ENCODE measurements around the gene NAGPA.
A peak's percentile ranks its signal among the peaks of the same experiment; 100 is the strongest.

Gene NAGPA

DNA sequence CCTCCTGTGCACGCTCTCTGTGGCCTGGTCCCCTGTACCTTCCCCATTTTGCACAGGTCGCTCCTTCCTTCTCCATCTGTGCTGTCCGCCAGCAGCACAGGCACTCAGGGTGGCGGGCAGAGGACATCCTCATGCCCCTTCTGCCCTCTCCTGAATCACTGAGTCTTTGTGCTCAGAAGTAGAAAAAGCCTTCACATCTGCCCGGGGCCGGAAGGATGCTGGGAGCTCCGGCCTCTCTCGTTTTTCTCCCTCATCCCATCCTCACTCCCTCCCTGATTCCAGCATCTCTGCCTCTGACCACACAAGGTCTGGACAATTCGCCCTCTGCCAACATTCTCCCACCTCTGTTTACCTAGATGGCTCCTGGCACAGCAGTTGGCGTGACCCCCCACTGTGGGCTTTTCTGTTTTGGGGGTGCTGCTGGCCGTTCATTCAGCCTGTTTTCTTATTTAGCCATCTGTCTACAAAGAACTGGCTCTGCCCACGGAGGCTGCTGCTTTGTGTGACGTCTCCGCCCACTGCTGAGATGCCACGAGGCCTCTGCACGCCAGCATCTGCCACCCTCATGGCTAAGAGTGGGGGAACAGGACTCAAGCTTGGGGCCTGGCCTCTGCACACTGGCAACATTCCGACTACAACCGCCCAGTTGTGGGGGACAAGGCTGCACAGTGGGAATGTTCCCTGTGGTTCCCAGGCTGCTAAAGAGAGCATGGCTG is 38.9 kb downstream of the NAGPA start:
- no peak for DNase-seq

DNA sequence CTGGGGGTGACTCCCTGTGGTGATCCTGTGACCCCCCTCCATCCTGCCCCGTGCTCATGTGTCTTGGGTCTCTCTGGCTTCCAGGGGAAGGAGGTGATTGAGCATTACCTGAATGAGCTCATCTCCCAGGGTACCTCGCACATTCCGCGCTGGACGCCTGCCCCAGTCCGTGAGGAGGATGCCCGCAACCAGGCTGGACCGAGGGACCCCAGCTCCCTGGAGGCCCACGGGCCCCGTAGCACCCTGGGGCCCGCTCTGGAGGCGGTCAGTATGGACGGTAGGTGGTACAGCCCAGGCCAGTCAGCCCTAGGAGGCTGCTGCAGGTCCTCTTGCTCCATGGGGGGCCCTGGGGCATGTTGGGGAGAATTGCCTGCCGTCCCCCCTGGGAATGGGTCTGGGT is 42.0 kb downstream of the NAGPA start:
- DNase-seq: no peak

DNA sequence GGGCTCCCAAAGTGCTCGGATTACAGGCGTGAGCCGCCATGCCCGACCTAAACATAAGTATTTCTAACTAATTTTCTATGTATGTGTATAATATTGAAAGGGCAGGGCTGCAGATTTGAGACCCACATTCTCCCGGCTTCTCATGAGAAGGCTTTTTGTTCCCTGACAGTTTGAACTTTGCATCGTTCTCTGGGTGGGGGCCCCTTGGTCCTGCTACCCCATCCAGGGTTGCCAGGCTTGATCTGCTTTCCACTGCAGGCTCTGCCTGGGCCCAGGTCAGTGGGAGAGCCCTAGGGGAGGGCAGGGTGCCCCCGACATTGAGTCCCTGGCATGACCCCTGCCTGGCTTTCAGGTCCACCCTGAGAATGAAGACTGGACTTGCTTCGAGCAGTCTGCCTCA is 43.3 kb downstream of the NAGPA start:
- no peak for DNase-seq

DNA sequence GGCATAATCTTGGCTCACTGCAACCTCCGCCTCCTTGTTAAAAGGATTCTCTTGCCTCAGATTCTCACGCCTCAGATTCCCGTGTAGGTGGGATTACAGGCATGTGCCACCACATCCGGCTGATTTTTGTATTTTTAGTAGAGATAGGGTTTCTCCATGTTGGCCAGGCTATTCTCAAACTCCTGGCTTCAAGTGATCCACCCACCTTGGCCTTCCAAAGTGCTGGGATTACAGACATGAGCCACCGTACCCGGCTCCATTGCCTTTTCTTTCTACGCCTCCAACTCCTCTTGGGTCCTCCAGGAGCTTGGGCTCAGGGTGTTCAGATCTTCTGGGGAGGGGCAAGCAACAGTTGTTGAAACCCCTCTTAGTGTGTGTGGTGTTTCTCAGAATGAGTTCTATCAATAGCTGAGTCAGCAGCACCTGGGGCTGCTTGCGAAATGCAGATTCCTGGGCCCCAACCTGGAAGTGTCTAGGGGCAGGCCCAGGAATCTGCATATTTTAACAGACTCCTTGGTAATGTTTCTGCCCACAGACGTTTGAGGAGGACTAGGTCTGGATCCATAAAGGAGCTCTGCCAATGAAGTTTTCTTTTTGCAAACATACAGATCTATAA is 44.2 kb downstream of the NAGPA start:
- no peak for DNase-seq

DNA sequence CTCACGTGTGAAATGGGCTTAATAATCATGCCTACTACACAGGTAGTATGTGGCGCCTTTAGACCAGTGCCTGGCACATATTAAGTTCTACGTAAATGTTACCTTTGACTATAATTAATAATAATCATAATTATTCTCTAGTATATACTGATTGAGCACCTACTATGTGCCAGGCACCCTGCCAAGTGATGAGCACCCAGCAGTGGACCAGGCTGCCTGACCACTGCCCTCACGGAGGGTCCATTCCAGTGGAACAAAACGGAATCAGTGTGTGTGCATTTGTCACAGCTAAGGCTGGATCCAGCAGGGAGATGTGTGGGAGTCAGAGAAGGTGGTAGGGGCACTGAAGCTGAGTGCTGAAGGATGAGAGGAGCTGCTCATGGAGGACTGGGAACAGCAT is 45.1 kb downstream of the NAGPA start:
- DNase-seq: no peak

DNA sequence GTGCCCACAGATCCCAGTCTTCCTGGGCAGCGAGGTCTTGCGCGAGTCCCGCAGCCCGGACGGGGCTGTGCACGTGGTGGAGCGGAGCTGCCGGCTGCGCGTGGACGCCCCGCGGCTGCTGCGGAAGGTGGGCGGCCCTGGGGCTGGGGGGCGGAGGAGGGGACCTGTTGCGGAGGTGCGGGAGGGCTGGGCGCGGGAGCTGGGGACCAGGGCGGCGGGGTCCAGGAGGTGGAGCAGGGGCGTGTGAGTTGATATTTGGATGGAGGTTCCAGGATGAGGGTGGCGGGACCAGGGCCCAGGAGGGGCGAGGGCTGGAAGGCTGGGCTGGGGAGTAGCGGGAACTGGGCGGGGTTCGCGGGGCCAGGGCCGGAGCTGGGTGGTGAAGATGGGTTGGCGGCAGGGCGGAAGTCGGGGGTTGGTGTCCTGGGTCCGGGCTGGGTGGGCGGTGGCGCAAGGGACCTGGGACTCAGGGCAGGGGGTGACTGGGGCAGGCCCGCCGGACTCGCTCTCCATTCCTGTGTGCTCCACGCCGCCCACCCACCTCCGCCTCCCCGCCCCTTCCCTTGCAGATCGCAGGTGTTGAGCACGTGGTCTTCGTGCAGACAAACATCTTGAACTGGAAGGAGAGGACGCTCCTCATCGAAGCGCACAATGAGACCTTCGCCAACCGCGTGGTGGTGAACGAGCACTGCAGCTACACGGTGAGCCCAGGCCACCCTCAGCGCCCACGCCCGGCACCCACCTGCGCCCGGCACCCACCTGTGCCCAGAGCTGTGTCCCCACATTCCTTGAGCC is 46.0 kb downstream of the NAGPA start:
- no peak for DNase-seq

DNA sequence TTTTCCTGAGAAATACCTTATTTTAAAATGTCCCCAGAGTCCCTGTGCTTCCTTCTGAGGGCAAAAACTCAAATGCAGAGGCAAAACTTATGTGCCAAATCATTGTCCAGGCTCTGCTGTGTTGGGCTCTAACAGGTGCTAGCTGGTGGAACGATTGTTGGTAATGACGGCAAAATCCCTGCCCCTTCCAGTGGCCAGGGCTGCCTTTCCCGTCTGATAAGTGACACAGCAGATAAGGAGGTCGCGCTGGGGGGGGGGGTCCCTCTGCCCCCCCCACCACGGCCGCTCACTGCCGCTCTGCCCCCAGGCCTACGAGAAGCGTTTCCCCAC is 46.5 kb downstream of the NAGPA start:
- DNase-seq: no peak

DNA sequence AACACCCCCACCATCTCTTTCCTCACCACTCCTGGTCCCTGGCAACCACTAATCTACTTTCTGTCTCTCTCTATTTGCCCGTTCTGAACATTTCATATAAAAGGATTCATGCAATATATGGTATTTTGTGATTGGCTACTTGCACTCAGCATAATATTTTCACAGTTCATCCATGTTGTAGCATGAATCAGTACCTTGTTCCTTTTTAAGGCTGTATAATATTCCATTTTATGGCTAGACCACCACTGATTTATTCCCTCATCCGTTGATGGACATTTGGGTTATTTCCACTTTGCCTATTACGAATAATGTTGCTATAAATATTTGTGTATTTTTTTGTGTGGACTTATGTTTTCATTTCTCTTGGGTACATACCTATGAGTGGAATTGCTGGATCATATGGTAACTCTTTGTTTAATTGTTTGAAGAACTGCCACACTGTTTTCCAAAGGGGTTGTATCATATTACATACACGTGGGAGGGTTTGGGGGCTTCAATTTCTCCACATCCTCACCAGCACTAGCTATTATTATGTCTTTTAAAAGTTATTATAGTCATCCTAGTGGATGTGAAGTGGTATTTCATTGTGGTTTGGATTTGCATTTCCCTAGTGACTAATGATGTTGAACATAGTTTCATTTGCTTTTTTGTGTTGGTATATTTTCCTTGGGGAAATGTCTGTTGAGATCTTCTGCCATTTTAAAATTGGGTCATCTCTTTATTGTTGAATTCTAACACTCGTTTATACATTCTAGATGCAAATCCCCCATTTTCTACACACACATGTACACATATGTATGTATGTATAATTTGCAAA is 49.4 kb downstream of the NAGPA start:
- DNase-seq: peak in 1 of 2 experiments; percentile 4

DNA sequence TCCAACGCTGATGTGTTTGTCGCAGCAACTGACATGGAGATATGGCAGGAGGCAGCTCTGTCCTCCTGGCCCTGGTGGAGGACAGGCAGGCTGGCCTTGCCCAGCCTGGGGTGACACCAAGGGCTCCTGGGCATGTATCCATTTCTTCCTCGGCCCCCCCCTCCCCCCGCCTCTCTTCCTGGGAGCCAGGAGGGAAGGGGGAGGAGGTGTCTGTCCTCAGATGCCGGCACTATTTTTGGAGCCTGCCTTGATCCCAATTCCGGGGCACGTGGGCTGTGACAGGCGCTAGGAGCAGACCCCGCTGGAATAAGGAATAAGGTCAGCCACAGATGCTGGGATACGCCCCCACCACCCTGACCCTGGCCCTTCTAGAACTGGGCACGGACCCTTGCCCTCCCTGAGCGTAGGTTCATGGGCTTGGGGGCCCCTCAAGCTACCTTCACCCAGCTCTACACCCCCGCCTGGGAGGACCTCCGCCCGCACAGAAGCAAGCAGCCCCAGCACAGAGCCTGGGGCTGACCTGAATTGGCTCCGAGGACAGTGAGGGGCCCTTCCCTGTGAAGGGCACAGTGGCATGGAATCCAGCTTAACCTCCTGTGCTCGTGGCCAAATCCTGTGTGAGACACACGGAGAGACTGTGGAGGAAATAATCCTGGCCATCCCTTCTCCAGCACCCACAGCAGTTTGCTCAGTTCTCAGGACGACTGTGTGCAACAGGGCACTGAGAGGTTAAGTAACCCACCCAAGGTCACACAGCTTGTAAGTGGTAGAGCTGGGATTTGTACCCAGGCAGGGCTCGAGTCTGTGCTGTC is 51.5 kb downstream of the NAGPA start:
- DNase-seq: no peak

DNA sequence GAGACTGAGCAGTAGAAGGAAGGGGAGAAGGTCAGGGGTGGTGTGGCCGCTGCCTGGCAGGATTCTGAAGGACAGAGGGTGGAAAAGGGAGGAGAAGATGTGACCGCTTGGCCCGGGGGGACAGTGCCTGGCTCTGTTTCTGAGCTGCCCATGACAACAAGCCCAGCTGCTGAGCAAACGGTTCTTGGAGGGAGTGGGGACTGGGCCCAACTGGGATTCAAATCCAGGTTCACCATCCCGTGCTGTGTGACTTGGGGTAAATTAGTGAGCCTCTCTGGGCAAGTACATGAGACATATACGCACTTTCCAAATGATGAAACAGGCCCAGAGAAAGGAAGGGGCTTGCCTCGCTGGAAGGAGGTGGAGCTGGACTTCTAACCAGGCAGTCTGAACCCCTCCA is 52.3 kb downstream of the NAGPA start:
- DNase-seq: no peak

DNA sequence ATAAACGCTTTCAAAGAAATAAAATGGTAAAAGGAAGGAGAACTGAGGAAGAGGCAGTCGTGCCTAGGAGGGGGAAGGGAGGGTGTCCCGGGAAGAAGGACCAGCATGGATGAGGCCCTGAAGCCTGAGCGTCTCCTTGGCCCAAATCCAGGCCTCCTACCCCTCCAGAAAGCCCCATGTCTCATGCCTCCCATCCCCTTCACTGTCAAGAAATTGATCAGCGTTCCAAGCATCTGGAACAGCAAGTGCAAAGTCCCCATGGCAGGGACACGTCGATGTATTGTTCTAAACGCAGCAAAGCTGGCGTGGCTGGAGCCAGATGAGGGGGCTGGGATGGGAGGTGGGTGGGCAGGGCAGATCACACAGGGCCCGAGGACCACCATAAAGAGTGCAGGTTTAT is 53.0 kb downstream of the NAGPA start:
- no peak for DNase-seq

DNA sequence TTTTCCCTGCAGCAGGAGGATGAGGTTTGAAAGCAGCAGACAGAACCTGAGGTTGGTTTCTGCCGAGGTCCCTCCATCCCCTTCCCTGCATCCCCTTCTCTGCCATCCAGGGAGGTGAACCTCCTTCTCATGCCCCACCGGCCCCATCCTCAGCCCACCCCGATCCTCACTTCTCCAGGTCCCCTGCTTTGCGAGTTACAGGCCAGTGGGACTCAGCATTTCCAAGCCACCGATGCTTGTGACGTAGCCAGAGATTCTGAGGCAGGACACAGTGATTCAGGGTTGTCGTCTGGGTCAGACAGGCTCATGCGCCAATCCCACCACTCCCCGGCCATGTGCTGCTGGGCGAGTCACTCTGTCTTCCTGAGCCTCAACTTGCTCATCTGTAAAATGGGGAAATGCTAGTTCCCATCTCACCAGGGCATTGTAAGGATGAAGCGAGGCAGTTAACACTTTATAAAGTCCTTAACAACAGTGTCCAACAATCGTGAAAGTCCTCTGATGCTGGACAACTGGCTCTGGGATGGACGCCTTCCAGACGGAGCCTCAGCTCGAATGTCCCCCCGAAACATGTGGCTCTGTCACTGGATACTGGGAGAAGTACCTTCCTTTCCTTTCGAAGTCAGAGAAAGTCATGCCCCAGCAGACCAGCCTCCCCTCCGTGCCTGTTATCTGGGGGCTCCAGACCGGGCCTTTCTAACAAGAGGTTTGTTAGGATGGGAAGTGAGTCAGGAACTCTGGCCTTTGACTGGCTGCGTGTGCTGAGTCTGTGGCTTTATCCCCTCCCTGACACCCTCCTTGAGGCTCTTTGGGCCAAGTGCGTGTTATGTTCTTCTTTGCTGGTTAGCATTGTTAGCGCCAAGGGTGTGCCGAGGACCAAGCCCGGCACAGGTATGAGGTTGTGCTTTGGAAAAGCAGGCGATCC is 53.7 kb downstream of the NAGPA start:
- no peak for DNase-seq

DNA sequence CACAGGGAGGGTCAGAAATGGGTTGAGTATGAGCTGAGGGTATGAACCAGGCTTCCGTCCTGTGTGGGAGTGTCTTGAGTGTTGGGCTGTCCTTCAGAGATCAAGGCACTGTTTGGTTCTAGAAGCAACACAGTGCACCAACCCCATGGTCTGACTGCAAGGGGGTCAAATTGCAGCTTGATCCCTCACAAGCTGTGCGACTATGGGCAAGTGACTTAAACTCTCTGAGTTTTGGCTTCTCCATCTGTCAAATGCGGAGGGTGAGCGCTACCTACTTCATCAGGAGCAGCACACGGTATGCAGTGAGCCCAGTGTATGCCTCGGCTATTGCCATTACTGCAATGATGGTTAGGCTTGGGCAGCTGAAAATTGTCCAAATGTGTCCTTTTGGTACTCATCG is 54.6 kb downstream of the NAGPA start:
- no peak for DNase-seq

DNA sequence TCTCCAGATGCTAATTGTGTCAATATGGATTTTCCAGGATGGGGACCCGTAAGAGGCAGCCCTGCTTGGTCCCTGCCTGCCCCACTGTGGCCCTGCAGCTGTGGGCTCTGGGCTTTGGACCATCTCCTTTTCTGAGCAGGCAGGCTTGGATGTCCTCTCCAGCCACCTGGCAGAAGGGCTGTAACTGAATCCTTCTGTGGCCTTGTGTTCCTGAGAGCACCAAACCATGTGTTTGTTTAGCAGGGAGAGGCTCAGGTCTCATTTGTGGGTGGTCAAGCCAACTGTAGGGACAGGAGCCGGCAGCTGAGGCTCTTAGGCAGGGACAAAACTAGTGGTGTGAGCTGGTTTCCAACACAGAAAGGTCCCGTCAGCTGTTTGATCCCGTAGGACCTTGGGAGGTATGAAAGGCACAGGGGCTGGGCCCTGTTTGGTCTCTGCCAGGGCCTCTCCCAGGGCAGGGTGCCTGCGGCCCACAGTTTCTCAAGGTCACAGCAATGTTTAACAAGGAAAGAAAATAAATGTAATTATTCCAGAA is 57.1 kb downstream of the NAGPA start:
- no peak for DNase-seq

DNA sequence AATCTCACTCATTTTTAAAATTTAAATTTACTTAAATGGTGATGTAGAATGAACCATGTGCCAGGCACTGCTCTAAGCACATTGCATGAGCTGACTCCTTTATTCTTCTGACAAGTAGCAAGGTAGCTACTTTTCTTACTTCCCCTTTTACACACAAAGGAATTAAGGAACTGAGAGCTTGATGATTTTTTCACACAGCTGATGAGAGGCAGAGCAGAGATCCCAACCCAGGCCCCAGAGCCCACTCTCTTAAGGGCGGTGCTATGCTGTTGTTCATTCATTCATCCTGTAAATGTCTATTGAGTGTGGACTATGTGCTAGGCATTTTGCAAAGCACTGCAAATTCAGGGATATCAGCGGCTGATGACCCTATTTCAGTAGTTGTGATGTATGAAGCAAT is 57.7 kb downstream of the NAGPA start:
- DNase-seq: peak; percentile 57 to 62
